GM12878 (cell line): ENCODE results near the gene PRPSAP1. TPM values are rescaled to one million over a fixed set of nuclear protein-coding genes. Genes with fewer than 3 reads are reported as not detected.

Experiments
- E2F8 ChIP-seq: fragments of 450-650 bp; IDR thresholded peaks from 2 replicates; pipeline ENCODE4 v1.6.1; 2018; ENCODE audit warnings: mild to moderate bottlenecking, low read depth, moderate library complexity; ENCODE audit not compliant: partially characterized antibody
- EGR1 ChIP-seq, 2 experiments: IDR thresholded peaks; 1 replicate in 1 of 2; 2 replicates in 1 of 2; pipeline ENCODE4 v1.6.1; 2011 to 2012; ENCODE audit warnings: low read depth in 2 of 2, low read length in 2 of 2, borderline replicate concordance in 1 of 2, mild to moderate bottlenecking in 1 of 2, moderate library complexity in 1 of 2
- KDM1A ChIP-seq: fragments of 200-600 bp; sonication (generic); IDR thresholded peaks from 2 replicates; pipeline ENCODE4 v1.6.1; 2016; ENCODE audit warnings: borderline replicate concordance
- MYB ChIP-seq: fragments of 150-350 bp; IDR thresholded peaks from 2 replicates; pipeline ENCODE4 v1.6.1; 2014; ENCODE audit warnings: mild to moderate bottlenecking, low read depth, low read length, borderline replicate concordance
- PBX3 ChIP-seq: IDR thresholded peaks from 2 replicates; pipeline ENCODE4 v1.6.1; 2011; ENCODE audit warnings: mild to moderate bottlenecking, low read depth, low read length, moderate library complexity; ENCODE audit not compliant: insufficient replicate concordance
- SMC3 ChIP-seq: IDR thresholded peaks from 2 replicates; pipeline ENCODE4 v1.6.1; 2011; ENCODE audit warnings: low read length, improper control_type of control experiment, borderline replicate concordance
- SREBF2 ChIP-seq: IDR thresholded peaks from 2 replicates; pipeline ENCODE4 v1.6.1; 2012; ENCODE audit warnings: mild to moderate bottlenecking, low read length
- TBL1XR1 ChIP-seq: IDR thresholded peaks from 2 replicates; pipeline ENCODE4 v1.6.1; 2012; ENCODE audit warnings: low read depth, low read length, improper control_type of control experiment
- ZNF207 ChIP-seq: fragments of 450-650 bp; IDR thresholded peaks from 2 replicates; pipeline ENCODE4 v1.6.1; 2014; ENCODE audit warnings: antibody characterized with exemption, mild to moderate bottlenecking, borderline replicate concordance
- polyA plus RNA-seq, 11 experiments: library from polyadenylated mRNA; depleted of rRNA in 4 of 11; unstranded in 6 of 11; stranded (reverse) in 5 of 11; fragments of >200 nt; fragmentation: Nextera tagmentation in 4 of 11; fragmentation: Illumina TruSeq in 1 of 11; extraction: Ambion mirVana in 4 of 11; extraction: Trizol in 1 of 11; gene quantifications; 1 replicate in 1 of 11; 2 replicates in 10 of 11; pipeline versions ENCODE4 v1.2.1 to v1.2.3, GENCODE V29; 2011 to 2016; ENCODE audit warnings: inconsistent platforms in 2 of 11, missing spikeins in 2 of 11, low read depth in 1 of 11
- total RNA-seq, 4 experiments: library from RNA; depleted of rRNA in 3 of 4; stranded (reverse); fragments of >200 nt in 3 of 4; fragmentation: Illumina TruSeq in 1 of 4; extraction: Trizol in 1 of 4; gene quantifications; 2 replicates each; pipeline versions ENCODE4 v1.2.1 to v1.2.3, GENCODE V29; 2013 to 2021

The PRPSAP1 gene
- total and polyA plus RNA-seq, 10 of the 15 experiments (the other 5 are each of a cell fraction or from before 2014, with no cell fraction given): 15.8 to 84.2 (median 44.2) TPM

- no peak for TF ChIP-seq KDM1A
- no peak for TF ChIP-seq PBX3
- no peak for TF ChIP-seq SREBF2
- peak; percentile 41 for TF ChIP-seq E2F8
- 0 out of 2 replicates have a peak, but pooled peaks have one; percentile 22 for TF ChIP-seq ZNF207
- no peak for TF ChIP-seq MYB
- peak in 1 of 2 experiments; percentile 78; a peak in 2 of 3 replicates for TF ChIP-seq EGR1 (IDR thresholded peaks at IDR 0.05; ENCODE audit: borderline replicate concordance in 1 of 2, low read depth in 2 of 2, low read length in 2 of 2)
- TF ChIP-seq TBL1XR1: peak; percentile 91
- peak; percentile 22; the same call in 1 of the 2 replicates for TF ChIP-seq SMC3
Observed at GRCh38 chr17:76271669-76272540, 81.8 kb downstream of the PRPSAP1 start (continued).
